Glutamatergic neuron (in vitro differentiated cells): ENCODE results near the gene HNRNPM. TPM values are rescaled to one million over a fixed set of nuclear protein-coding genes. Genes with fewer than 3 reads are reported as not detected.
A peak's percentile ranks its signal among the peaks of the same experiment; 100 is the strongest.

ENCODE experiments used
- DNase-seq: peaks from one replicate; pipeline ENCODE4 v3.0.0; 2022
- H3K27ac Mint-ChIP-seq: one replicate; pipeline ENCODE4 v1.8.0; 2020; ENCODE audit warnings: mild to moderate bottlenecking, mixed read lengths, inconsistent platforms; ENCODE audit not compliant: unreplicated experiment
- H3K27me3 Mint-ChIP-seq: one replicate; pipeline ENCODE4 v1.8.0; 2020; ENCODE audit warnings: mild to moderate bottlenecking, moderate library complexity, mixed read lengths, inconsistent platforms; ENCODE audit not compliant: unreplicated experiment
- H3K36me3 Mint-ChIP-seq: one replicate; pipeline ENCODE4 v1.8.0; 2020; ENCODE audit warnings: mild to moderate bottlenecking, mixed read lengths, inconsistent platforms; ENCODE audit not compliant: unreplicated experiment
- H3K4me1 Mint-ChIP-seq: one replicate; pipeline ENCODE4 v1.8.0; 2020; ENCODE audit warnings: mild to moderate bottlenecking, low read depth, mixed read lengths, inconsistent platforms; ENCODE audit not compliant: unreplicated experiment
- H3K4me3 Mint-ChIP-seq: one replicate; pipeline ENCODE4 v1.8.0; 2020; ENCODE audit warnings: mild to moderate bottlenecking, mixed read lengths, inconsistent platforms; ENCODE audit not compliant: unreplicated experiment
- H3K9me3 Mint-ChIP-seq: one replicate; pipeline ENCODE4 v1.8.0; 2020; ENCODE audit warnings: mild to moderate bottlenecking, moderate library complexity, mixed read lengths, inconsistent platforms; ENCODE audit not compliant: unreplicated experiment
- CTCF ChIP-seq: fragments of 200-600 bp; sonication (generic); IDR thresholded peaks from one replicate; pipeline ENCODE4 v1.5.0; 2021; ENCODE audit not compliant: partially characterized antibody, unreplicated experiment
- total RNA-seq: library from RNA; stranded (reverse); fragmentation: NEBNext Ultra II Directional; extraction: Animal tissue kit (Norgen Biotek cat#: 25700); gene quantifications from one replicate; pipeline ENCODE4 v1.2.1, GENCODE V29; 2021; ENCODE audit not compliant: unreplicated experiment

Gene HNRNPM
- total RNA-seq, 1 donor from 2014 or later: 184 TPM

GRCh38 chr19:8397271-8397670, 47.5 kb upstream of the HNRNPM start:
- Mint-ChIP-seq H3K4me1 (peaks cover 17% of the 10 kb centered on the region), H3K4me3 (peak overlapping the region; percentile 22), H3K9me3 (peaks cover 15% of the 10 kb centered on the region), H3K36me3 (no peaks in the 10 kb centered on the region), H3K27ac (no peak overlapping the region), H3K27me3 (peaks cover 4% of the 10 kb centered on the region)
- no peak for TF ChIP-seq CTCF
- no peak for DNase-seq

GRCh38 chr19:8397746-8398310, 46.9 kb upstream of the HNRNPM start:
- Mint-ChIP-seq H3K9me3 (peaks cover 15% of the 10 kb centered on the region), H3K27ac (no peak overlapping the region)
- TF ChIP-seq CTCF: no peak

GRCh38 chr19:8398311-8398771, 46.4 kb upstream of the HNRNPM start:
- Mint-ChIP-seq H3K27ac (no peak overlapping the region), H3K4me3 (no peak overlapping the region), H3K27me3 (peaks cover 4% of the 10 kb centered on the region), H3K9me3 (peaks cover 15% of the 10 kb centered on the region), H3K4me1 (peaks cover 14% of the 10 kb centered on the region), H3K36me3 (no peaks in the 10 kb centered on the region)
- DNase-seq: no peak
- no peak for TF ChIP-seq CTCF

More at GRCh38 chr19:8397746-8398310, 46.9 kb upstream of the HNRNPM start:
- Mint-ChIP-seq H3K36me3 (no peaks in the 10 kb centered on the region), H3K4me1 (peaks cover 17% of the 10 kb centered on the region), H3K4me3 (no peak overlapping the region), H3K27me3 (peaks cover 4% of the 10 kb centered on the region)
- no peak for DNase-seq

GRCh38 chr19:8399681-8400188, 45.0 kb upstream of the HNRNPM start:
- no peak overlapping the region for H3K27ac Mint-ChIP-seq
- no peak for TF ChIP-seq CTCF
- no peak overlapping the region for H3K4me3 Mint-ChIP-seq
- H3K4me1 Mint-ChIP-seq: peaks cover 11% of the 10 kb centered on the region
- no peak for DNase-seq
- no peaks in the 10 kb centered on the region for H3K36me3 Mint-ChIP-seq
- H3K27me3 Mint-ChIP-seq: peaks cover 2% of the 10 kb centered on the region
- H3K9me3 Mint-ChIP-seq: peaks cover 9% of the 10 kb centered on the region

GRCh38 chr19:8401981-8402411, 42.8 kb upstream of the HNRNPM start:
- TF ChIP-seq CTCF: no peak
- H3K36me3 Mint-ChIP-seq: no peaks in the 10 kb centered on the region
- DNase-seq: no peak
- H3K9me3 Mint-ChIP-seq: peaks cover 7% of the 10 kb centered on the region
- H3K27me3 Mint-ChIP-seq: peaks cover 3% of the 10 kb centered on the region
- peaks cover 7% of the 10 kb centered on the region for H3K4me1 Mint-ChIP-seq
- no peak overlapping the region for H3K27ac Mint-ChIP-seq
- no peak overlapping the region for H3K4me3 Mint-ChIP-seq
